HG03439 (cell line): ENCODE measurements around the gene PIBF1.
"Not testable (repeated sequence)": the region's sequence is repeated elsewhere in the genome, so short reads cannot be mapped to it uniquely, and the experiment has no call there.

Source experiments
- ATAC-seq: cut with Tn5 transposase; IDR thresholded peaks from one replicate; pipeline ENCODE4 v1.9.1; 2021; ENCODE audit warnings: mild to moderate bottlenecking, moderate library complexity; ENCODE audit not compliant: unreplicated experiment

The PIBF1 gene

DNA sequence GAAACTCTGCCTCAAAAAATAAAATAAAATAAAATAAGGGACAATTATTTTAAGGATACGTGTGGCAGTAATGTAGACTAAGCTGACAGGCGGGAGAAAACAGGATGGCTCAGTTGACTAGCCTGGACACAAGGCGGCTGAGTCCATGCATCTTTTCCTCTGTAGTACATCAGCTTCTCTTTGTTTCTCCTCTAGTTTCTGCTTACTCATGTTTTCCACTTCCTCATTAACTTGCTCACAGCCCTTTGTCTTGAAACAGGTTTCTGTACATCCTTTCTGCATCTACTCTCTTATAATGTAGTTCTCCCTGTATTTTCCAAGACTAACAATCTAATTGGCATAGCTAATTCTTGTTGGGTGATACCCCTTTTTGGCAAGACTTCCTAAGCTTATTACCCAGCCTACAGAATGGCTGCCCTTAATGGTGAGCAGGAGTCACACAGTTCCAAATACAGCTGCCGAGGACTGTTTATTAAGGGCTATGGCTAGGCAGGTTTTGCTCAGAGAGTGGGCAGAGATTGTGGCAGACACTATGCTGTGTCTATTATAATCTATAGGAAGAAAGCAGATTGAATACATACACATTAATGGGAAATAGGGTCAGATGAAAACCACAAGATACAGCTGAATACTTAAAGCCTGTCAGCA, 218.2 kb downstream of the PIBF1 start:
- no peak for ATAC-seq

DNA sequence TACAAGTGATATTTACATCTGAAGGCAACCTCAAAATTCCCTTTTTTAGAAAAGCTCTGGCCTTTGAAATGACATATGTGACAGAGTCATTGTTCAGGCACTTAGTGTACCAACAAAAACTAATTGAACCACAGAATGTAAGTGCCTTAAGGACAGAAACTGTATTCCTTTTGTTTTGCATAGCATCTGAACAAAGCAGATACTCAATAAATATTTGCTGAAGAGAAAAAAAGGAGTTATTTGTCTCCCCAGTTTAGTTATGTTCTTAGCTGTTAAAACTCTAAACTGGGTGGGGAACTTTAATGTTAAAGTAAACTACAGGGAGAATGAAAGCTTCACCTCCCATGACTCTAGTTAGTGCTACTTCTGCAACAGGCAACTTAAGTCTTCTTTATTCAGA, 220.0 kb downstream of the PIBF1 start:
- ATAC-seq, result no peak

DNA sequence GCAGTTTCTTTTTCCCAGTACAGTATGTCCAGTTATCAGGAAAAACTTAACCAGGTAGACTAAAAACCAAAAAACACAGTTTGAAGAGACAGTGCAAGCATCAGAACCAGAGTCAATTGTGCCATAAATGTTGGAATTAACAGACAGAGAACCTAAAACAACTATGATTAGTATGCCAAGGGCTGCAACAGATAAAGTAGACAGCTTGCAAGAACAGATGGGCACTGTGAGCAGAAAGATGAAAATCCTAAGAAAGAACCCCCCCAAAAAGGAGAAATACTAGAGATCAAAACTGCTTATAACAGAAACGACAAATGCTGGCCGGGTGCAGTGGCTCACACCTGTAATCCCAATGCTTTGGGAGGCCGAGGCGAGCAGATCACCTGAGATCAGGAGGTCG, 229.8 kb downstream of the PIBF1 start:
- ATAC-seq, result no peak

DNA sequence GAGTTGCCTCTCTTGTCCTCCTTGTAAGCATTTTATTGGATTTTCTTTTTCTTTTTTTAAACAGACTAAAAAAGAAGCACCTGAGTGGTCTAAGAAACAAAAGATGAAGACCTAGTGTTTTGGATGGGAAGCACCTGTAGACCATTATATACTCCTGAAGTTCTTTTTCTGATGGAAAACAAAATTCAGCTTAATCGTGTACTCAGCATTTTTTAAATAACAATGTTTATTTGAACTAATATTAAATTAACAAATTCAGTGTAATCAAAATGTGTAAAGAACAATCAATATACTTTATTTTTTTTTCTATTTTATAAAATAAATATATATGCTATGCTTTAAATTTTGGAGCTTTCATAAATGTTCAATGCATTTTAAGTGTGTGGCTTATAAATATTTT, 233.9 kb downstream of the PIBF1 start:
- no peak for ATAC-seq

DNA sequence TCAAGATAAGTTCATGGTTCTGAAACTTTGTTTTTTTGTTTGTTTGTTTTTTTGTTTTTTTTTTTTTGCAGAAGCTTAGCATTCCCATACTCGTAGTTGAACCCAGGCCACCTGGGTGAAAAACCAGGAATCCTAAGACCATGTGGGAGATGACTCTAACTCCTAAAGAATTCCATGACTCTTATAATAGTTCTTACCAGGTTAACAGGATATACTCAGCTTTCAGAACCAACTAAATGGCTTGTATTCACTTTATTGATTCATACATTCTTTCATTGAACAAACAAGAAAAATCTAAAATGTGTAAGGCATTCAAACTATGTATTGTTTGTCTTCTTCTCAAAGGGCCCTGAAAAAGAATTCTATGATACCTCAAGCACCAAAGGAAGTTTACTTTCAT, 236.4 kb downstream of the PIBF1 start:
- ATAC-seq, result no peak

DNA sequence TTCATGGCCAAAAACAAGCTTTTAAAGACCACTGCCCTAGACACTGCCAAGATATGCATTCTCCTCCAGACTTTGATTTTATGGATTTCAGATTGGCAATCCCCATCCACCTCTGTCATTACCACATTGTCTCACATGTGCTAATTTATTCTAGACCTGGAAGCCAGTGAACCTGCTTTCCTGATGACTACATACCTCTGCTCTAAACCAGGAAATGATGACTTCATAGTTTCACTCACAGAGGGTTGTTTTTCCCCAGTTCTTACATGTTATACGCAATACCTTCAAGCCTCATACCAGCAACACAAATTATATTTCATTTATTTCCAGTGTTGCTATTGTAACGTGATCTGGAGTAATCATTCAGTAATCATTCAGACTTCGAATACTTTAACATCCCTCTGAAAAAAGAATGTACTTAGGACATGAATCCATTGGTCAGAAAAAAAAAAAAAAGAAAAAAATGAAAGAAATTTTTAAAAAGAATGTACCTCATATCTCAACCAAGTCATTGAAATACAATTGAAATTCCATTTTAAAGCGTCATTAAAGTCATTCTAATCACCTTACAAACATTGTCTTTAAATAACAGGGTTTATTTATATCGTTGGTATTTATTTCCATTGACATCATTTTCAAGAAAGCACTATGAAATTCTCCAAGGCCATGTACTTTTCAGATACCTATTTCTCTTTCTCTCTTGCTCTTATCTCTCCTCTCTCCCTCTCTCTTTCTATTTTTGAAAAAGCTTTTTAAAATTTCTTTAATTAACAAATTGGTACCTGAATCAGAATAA, 243.5 kb downstream of the PIBF1 start:
- no peak for ATAC-seq

DNA sequence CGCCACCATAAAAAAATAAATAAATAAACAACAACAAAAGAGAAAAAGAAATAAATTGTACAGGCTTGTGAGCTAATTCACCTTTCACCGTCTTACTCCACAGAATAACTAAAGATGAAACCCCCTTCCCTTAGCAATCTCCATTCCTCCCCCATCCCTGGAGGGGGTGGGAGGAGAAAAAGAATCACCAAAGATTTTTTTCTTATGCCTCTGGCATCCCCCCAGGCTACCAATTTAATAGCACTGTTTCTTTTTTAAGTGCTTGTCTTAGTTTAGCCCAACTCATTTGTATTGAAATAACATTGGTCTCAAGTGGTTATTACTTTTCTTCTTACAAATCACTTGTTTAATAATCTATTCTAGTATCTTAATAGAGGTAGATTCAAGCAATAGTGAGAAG, 253.0 kb downstream of the PIBF1 start:
- no peak for ATAC-seq

DNA sequence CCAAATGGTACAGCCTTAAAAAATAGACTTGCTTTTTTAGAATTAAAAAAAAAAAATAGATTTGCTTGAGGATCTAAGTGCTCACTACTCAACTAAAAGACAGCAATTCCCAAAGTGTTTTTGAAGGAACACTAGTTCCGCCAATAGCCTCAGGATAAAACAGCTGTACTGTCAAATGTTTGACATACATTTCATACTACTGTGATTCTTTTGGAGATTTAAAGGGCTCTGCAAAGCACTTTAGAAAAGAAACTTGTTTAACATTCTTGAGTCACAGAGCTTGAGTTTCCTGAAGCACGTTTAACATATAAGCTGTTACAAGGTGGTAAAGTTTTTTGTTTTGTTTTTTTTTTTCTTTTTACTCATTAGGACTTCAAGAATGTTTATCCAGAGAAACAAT, 253.7 kb downstream of the PIBF1 start:
- ATAC-seq, result no peak

DNA sequence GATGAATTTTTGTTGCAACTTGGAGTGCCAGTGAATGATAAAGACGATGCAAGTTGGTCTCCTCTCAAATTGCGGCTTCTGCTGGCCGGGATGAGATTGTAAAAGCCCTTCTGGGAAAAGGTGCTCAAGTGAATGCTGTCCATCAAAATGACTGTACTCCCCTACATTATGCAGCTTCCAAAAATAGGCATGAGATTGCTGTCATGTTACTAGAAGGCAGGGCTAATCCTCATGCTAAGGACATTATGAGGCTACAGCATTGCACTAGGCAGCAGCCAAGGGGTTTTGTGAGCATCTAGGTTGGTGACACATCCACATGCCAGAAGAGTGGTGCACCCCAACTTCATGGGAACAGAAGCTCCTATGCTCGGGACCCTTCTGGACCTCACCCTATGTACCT, 254.6 kb downstream of the PIBF1 start:
- no peak for ATAC-seq

DNA sequence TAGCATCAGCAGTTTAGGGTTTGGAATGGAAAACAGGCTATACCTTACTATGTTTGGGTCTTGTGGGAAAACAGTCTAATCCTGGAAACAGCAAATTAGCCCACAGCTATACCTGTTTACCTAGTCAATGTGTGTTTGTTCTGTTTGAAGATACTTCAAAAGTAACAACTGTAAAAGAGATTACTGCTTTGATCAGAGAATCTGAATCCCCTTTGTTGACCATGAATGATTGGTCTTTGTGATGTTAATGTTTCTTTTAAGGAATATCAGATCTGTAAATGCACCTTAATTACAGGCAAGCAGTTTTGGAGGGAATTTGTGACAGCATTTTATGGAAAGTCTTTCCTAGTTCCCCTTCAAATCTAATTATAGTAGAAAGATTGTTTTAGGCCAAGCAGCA, 256.1 kb downstream of the PIBF1 start:
- no peak for ATAC-seq

DNA sequence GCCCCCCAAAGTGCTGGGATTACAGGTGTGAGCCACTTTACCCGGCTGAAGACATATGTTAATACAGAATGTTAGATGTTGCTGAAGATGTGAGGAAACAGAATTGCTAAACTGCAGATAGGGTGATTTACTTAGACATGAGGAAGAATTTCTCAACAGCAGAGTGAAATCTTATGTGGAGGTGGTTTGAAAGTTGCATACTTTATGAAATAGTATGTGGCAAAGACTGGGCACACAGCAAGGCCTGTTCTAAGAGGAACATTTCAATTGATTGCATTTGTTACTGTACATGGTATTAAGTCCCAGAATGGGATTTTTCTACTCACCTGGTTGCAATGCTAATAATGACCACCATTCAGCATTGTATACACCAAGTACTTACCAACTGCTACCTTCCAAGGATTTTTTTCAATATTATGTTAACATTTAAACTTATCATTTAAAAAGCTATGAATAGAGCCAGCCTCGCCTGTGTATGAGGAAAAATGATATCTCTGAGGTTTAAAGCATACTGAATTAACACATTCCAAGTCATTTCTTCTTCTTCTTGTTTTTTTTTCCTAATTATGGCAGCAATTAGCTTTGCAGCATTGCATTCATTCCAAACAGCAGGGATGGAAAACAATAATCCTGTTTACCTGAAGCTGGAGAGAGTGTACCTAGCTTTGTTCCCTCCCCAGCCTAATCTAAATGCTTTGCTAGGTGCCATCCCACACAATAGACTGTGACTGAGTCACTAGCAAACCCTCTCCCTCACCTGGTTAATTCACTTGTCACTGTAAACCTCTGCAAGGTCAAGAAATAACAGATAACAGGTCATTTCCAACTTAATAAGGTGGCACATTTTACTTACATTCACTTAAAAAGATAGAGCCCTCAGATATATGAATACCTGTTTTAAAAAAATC, 257.5 kb downstream of the PIBF1 start:
- no peak for ATAC-seq

DNA sequence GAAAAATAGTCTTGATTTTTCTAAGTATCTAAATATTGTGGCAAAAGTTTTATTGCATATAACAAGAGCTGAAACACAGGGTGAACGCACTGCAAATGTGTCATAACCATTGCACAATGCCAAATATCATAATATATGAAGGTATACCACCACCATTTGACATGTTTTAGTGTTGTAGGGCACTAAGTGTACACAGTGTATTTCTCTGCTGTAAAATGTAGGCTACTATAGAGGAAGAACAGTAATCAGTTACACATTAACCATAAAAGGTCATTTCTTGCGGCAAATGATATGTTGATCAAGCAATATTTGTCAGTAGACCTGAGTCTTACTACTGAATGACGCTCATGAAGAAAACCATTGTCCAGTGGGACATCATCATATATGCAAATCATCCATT, 258.6 kb downstream of the PIBF1 start:
- no peak for ATAC-seq

DNA sequence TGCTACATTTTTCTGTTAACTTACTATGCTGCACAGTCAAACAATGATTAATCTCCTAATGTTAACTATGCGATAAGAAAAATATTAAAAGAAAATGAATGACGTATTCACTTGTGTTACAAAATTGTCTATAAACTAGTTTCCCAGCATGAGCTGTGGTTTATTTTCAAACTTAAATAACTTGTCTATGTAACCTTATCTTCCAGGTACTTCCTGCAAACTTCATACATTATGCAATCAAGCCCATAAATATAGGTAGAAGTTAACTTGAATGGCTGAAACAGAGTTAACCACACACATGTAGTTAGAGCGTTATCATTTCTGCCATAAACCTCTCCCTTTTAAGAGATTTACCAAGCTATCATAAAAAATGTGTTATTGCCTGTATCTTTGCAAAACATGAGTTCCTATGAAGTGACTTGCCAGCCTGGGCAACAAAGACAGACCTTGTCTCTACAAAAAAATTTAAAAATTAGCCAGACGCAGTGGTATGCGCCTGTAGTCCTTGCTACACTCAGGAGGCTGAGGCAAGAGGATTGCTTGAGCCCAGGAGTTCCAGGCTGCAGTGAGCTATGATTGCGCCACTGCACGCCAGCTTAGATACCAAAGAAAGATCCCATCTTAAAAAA, 259.1 kb downstream of the PIBF1 start:
- no peak for ATAC-seq

DNA sequence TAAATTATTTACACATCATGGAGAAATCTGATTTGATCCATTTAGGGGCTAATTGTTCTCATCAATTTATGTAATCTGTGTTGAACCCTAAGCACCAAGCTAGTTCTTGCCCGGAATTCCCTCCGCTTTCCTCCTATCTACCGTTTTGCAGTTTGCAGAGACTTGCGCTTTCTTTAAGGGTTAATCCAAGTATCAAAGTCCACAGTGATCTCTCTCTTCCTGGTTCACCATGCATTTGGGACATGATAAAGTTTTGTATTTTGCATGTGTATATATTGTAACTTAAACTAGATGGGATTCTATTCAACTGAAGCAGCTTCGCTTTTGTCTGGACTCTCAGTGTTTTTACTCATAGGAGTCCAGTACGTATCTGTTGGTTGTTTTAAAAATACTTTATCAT, 263.1 kb downstream of the PIBF1 start:
- no peak for ATAC-seq

DNA sequence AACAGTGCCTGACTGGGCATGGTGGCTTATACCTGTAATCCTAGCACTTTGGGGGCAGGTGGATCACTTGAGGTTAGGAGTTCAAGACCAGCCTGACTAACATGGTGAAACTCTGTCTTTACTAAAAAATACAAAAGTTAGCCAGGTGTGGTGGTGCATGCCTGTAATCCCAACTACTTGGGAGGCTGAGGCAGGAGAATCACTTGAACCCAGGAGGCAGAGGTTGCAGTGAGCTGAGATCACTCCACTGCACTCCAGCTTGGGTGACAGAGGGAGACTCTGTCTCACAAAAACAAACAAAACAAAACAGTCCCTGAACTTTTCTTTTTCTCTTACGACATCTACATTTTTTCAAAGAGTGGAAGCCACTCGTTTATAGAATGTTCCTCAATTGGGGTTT, 266.7 kb downstream of the PIBF1 start:
- ATAC-seq, result not testable (repeated sequence)

DNA sequence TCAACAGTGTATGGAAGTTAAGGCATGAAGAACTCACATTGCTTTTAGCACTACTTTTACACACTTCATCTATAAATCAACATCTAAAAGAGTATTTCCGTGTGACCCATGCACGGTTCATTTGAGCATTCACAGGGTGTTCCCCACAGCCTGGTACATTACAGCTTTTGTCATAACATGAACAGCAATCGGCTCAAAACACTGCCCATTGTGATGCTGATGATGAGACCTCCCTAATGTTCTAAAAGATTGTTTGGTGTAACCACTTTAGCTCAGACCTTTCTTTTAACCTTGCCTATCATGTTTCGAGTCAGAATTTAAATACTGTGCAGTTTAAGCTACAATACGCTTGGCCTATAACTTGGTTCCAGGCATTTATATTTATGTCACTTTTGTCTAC, 272.8 kb downstream of the PIBF1 start:
- ATAC-seq, result no peak

DNA sequence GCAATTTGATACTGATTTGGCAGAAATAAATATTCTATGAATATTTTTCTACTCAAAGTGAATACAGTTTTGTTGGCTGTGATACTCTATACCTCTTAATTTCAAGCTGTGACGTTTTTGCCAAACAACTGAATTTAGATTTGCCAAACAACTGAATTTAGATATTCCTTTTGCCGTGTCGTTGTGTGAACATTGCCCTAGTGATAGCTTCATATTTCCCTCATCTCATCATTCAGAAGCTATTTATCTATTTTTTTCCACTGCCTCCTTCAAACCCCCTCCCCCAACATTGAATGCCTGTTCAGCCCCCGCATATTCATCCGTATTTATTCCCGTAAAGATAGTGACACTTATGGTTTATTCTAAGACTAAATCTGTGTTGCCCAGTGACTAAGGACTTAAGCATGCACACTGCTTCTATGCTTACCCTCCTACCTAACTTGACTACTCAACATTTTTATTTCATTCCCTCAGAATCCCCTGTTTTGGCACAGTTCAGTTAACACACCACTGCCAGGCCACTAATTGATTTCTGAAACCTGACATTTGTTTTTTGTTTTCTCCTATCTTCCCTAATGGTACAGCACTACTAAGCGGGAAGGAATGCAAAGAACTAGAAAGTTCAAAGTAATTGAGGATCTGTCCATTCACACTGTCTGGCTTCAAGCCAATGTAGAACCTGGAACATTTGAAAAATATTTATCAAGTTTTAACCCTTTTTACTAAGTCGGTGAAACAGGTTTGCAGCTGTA, 274.1 kb downstream of the PIBF1 start:
- ATAC-seq, result no peak

DNA sequence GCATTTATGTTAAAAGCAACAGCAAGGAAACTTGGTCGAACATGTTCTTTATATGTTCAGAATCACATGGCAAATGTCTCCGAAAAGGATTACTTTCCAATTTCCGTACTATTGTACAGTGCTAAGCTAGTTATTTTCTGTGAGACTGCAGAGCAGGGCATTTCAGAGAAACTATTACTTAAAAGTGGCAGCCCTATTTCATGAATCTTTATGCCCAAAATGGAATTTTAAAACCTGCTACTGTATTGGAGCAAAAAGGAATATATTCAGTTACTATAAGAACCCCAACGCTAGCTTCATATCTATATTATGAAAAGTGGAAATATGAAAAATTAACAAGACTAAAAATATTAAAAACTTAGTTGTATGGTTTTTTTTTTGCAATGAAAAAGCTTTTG, 274.6 kb downstream of the PIBF1 start:
- no peak for ATAC-seq

DNA sequence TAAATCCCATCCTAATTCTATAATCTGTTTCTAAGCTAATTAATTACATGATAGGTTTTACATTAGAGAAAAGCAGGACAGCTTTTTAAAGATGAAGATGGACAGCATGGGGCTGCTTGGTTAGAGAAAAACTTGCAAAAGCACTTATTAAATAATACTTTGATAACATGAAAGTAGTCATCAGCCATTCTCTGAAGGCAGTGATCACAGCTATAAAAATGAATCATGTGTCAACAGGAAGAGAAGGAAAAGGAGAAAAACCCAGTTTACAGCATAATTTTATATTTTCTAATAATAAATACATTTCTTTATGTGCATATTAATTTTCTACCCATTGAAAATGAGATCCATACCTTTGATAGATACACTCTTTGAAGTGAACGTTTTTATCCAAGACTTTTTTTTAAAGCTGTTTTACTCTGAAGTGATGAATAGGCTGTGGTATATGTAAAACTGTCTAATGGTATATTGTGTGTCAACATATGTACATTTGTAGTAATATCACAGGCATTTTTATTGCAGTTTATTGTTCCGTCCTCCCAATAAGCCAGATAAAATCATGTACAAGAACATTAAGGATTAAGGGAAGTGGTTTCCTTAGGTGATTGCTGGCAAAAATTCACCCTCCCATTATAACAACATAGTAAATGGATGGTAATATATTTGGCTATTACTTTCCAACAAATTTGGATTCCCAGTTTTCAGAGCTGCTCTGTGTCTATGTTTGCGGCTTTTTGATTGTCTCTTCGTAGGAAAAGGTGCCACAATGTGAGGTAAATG, 275.5 kb downstream of the PIBF1 start:
- ATAC-seq, result no peak

DNA sequence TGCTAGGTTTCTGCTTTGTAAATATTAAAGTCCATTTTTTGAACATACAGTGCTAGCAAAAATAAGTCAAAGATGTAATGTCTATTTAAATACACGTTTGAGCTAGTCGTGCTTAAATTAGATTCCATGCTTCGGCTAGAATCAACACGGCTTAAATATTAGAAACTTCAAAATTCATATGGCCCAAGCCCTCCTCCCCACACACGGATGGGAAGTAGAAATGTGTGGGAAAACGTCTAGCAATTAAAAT, 276.1 kb downstream of the PIBF1 start:
- ATAC-seq, result no peak
